ENCODE data around the gene KIRREL3.
A peak's percentile ranks its signal among the peaks of the same experiment; 100 is the strongest.

Gene KIRREL3

DNA sequence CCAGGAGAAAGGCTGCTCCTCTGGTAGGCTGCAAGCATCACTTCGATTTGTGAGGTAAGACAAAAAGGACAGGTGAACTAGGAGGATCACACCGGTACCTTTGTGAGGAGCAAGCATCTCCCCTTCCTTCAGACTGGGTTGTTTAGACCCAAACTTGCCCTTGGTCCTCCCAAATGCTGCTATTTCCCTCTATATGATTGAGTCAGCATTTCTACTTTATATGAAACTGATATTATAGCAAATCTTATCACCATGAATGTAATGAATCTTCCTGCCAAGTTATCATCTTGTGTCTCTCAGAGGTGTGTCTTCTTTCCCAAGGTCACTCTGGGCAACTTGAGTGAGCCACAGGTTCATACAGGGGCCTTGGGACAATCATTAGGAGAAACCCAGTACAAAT lies 61.0 kb downstream of the KIRREL3 start:
- DNase-seq (ENCODE audit: low read depth, low spot score) = no peak
- TF ChIP-seq FOXP2 (optimal IDR thresholded peaks at IDR 0.05; ENCODE audit: control extremely low read depth, extremely low read length, insufficient read depth) (no peak), EZH2 (IDR thresholded peaks at IDR 0.05) (no peak), POLR2AphosphoS5 (IDR thresholded peaks at IDR 0.05; ENCODE audit: borderline replicate concordance, low read depth, low read length) (no peak)
- no peaks in the 10 kb centered on the region for H3K36me3 ChIP-seq (ENCODE audit: insufficient read depth, low read length)
- H3K27ac ChIP-seq = no peak overlapping the region
- H3K9ac ChIP-seq (ENCODE audit: insufficient read length) = no peak overlapping the region
- H3K4me3 ChIP-seq = no peak overlapping the region
- H3K9me3 ChIP-seq (ENCODE audit: low read depth, low read length) = no peaks in the 10 kb centered on the region

DNA sequence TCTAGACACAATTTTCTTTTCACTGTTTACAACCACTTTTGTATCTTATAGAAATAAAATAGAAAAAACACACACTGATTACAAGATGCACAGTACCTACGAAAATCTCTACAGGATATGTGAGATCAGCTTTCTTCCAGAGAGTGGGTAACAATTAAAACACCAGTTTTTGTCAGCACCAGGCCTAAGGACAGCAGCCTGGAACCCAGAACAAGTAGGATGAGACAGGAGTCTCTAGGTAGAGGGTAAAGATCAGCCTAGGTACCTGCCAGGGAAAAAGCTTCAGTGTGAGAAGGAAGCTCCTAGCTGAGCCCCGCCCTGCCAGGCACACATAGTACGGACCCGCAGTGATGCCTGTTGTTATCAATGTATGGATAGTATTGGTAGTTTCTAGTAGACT lies 61.9 kb downstream of the KIRREL3 start:
- H3K36me3 ChIP-seq (ENCODE audit: insufficient read depth, low read length) = no peaks in the 10 kb centered on the region
- no peak for DNase-seq (ENCODE audit: low read depth, low spot score)
- no peak for TF ChIP-seq EZH2 (IDR thresholded peaks at IDR 0.05)
- no peak overlapping the region for H3K9ac ChIP-seq (ENCODE audit: insufficient read length)
- no peak overlapping the region for H3K4me3 ChIP-seq
- H3K27ac ChIP-seq = no peak overlapping the region
- 0 out of 2 replicates have a peak, but pooled peaks cover 3% of the 10 kb centered on the region for H3K9me3 ChIP-seq (ENCODE audit: low read depth, low read length)

- Histone ChIP-seq H3K36me3 (ENCODE audit: insufficient read depth, low read length) (no peaks in the 10 kb centered on the region), H3K27ac (peak overlapping the region; percentile 70; the same call in 1 of the 2 replicates), H3K9ac (ENCODE audit: insufficient read length) (no peak overlapping the region), H3K4me3 (no peak overlapping the region), H3K9me3 (ENCODE audit: low read depth, low read length) (0 out of 2 replicates have a peak, but pooled peaks cover 4% of the 10 kb centered on the region)
- DNase-seq (ENCODE audit: low read depth, low spot score) = peak; percentile 2
- no peak for TF ChIP-seq EZH2 (IDR thresholded peaks at IDR 0.05)
- TF ChIP-seq POLR2AphosphoS5 (IDR thresholded peaks at IDR 0.05; ENCODE audit: borderline replicate concordance, low read depth, low read length) = no peak
- no peak for TF ChIP-seq FOXP2 (optimal IDR thresholded peaks at IDR 0.05; ENCODE audit: control extremely low read depth, extremely low read length, insufficient read depth)
Measured at GRCh38 chr11:126930091-126930841, 70.3 kb downstream of the KIRREL3 start.

GRCh38 chr11:126929179-126930061 lies 71.2 kb downstream of the KIRREL3 start:
- peak; percentile 18 for DNase-seq (ENCODE audit: low read depth, low spot score)
- Histone ChIP-seq H3K27ac (peak overlapping the region; percentile 70; the same call in 1 of the 2 replicates), H3K4me3 (no peak overlapping the region), H3K36me3 (ENCODE audit: insufficient read depth, low read length) (no peaks in the 10 kb centered on the region), H3K9ac (ENCODE audit: insufficient read length) (peak overlapping the region; percentile 64), H3K9me3 (ENCODE audit: low read depth, low read length) (0 out of 2 replicates have a peak, but pooled peaks cover 4% of the 10 kb centered on the region)
- TF ChIP-seq POLR2AphosphoS5 (IDR thresholded peaks at IDR 0.05; ENCODE audit: borderline replicate concordance, low read depth, low read length) = no peak
- no peak for TF ChIP-seq FOXP2 (optimal IDR thresholded peaks at IDR 0.05; ENCODE audit: control extremely low read depth, extremely low read length, insufficient read depth)
- TF ChIP-seq EZH2 (IDR thresholded peaks at IDR 0.05) = no peak

- Histone ChIP-seq H3K9me3 (ENCODE audit: low read depth, low read length) (no peaks in the 10 kb centered on the region), H3K36me3 (ENCODE audit: insufficient read depth, low read length) (no peaks in the 10 kb centered on the region), H3K9ac (ENCODE audit: insufficient read length) (no peak overlapping the region), H3K27ac (no peak overlapping the region), H3K4me3 (no peak overlapping the region)
- DNase-seq (ENCODE audit: low read depth, low spot score) = no peak
- TF ChIP-seq FOXP2 (optimal IDR thresholded peaks at IDR 0.05; ENCODE audit: control extremely low read depth, extremely low read length, insufficient read depth) (no peak), EZH2 (IDR thresholded peaks at IDR 0.05) (no peak), POLR2AphosphoS5 (IDR thresholded peaks at IDR 0.05; ENCODE audit: borderline replicate concordance, low read depth, low read length) (no peak)
Measured at GRCh38 chr11:126927623-126928022, 72.9 kb downstream of the KIRREL3 start.

GRCh38 chr11:126926376-126926791 lies 74.2 kb downstream of the KIRREL3 start:
- Histone ChIP-seq H3K36me3 (ENCODE audit: insufficient read depth, low read length) (no peaks in the 10 kb centered on the region), H3K4me3 (no peak overlapping the region), H3K9ac (ENCODE audit: insufficient read length) (no peak overlapping the region), H3K9me3 (ENCODE audit: low read depth, low read length) (no peaks in the 10 kb centered on the region), H3K27ac (no peak overlapping the region)
- TF ChIP-seq EZH2 (IDR thresholded peaks at IDR 0.05) = no peak
- no peak for TF ChIP-seq FOXP2 (optimal IDR thresholded peaks at IDR 0.05; ENCODE audit: control extremely low read depth, extremely low read length, insufficient read depth)
- no peak for TF ChIP-seq POLR2AphosphoS5 (IDR thresholded peaks at IDR 0.05; ENCODE audit: borderline replicate concordance, low read depth, low read length)
- no peak for DNase-seq (ENCODE audit: low read depth, low spot score)

DNA sequence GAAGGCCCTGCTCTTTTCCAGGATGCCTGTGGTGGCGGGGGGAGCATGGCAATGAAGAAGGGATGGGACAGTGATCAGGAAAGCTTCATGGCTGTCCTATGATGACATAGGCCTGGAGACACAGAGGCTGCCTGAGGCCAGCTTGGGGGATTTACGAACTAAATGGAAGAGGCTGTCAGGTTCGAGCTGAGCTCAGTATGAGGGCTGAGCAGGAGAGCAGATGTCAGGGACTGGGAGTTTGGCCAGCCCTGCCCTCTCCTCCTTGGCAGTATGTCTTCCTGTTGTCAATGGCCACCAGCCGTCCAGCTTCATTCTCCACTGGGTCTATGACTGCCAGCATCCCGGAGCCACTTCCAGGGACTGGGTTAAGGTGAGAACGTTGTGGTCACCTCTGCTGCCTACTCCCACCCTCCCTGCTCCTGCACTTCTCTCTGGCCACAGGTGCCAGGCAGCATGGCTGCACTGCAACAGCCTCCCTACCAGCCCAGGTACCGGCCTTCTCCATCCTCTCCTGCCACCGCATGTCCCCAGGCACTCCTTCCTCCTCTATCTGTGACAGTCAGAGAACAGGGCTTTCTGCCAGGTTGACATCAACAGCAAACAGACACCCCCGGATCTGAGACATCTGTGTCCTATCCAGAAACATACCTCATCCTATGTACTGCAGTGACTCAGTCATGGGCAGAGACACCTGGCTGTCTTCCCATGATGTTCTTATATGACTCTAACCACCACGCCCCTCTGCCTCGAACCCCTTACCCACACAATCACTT lies 75.1 kb downstream of the KIRREL3 start:
- Histone ChIP-seq H3K27ac (no peak overlapping the region), H3K36me3 (ENCODE audit: insufficient read depth, low read length) (no peaks in the 10 kb centered on the region), H3K4me3 (no peak overlapping the region), H3K9ac (ENCODE audit: insufficient read length) (no peak overlapping the region), H3K9me3 (ENCODE audit: low read depth, low read length) (no peaks in the 10 kb centered on the region)
- no peak for TF ChIP-seq EZH2 (IDR thresholded peaks at IDR 0.05)
- no peak for TF ChIP-seq FOXP2 (optimal IDR thresholded peaks at IDR 0.05; ENCODE audit: control extremely low read depth, extremely low read length, insufficient read depth)
- DNase-seq (ENCODE audit: low read depth, low spot score) = no peak

Measured in SK-N-MC (cell line).